HepG2 (cell line): Measurements from ENCODE around the gene AMBRA1. TPM values are rescaled to one million over a fixed set of nuclear protein-coding genes. Genes with fewer than 3 reads are reported as not detected.

ENCODE experiments used
- HNF4G ChIP-seq, 2 experiments: sonication (generic) in 1 of 2; formaldehyde crosslinking in 1 of 2; IDR thresholded peaks; 2 replicates each; pipeline versions ENCODE4 v1.4.0 to v1.6.1; 2011 to 2020; ENCODE audit warnings: borderline replicate concordance in 2 of 2, low read depth in 2 of 2, mild to moderate bottlenecking in 2 of 2, low read length in 1 of 2, missing genetic modification reagents in 1 of 2, moderate library complexity in 1 of 2
- HOXD1 ChIP-seq: sonication (generic); formaldehyde crosslinking; IDR thresholded peaks from 2 replicates; pipeline ENCODE4 v1.5.0; 2020; ENCODE audit warnings: missing genetic modification reagents
- MAFG ChIP-seq: sonication (generic); formaldehyde crosslinking; IDR thresholded peaks from 2 replicates; pipeline ENCODE4 v1.5.1; 2020; ENCODE audit warnings: mild to moderate bottlenecking, missing genetic modification reagents
- RFXANK ChIP-seq: IDR thresholded peaks from 2 replicates; pipeline ENCODE4 v1.6.1; 2016
- ZNF567 ChIP-seq: sonication (generic); formaldehyde crosslinking; IDR thresholded peaks from 2 replicates; pipeline ENCODE4 v1.8.1; 2023; ENCODE audit warnings: mild to moderate bottlenecking, missing genetic modification reagents, borderline replicate concordance
- ZNF569 ChIP-seq: sonication (generic); formaldehyde crosslinking; IDR thresholded peaks from 2 replicates; pipeline ENCODE4 v1.5.0; 2020; ENCODE audit warnings: mild to moderate bottlenecking, missing genetic modification reagents, moderate library complexity, borderline replicate concordance
- ZNF816 ChIP-seq: sonication (generic); formaldehyde crosslinking; IDR thresholded peaks from 2 replicates; pipeline ENCODE4 v1.8.0; 2022; ENCODE audit warnings: missing genetic modification reagents, mild to moderate bottlenecking, borderline replicate concordance
- ZSCAN20 ChIP-seq: sonication (generic); formaldehyde crosslinking; IDR thresholded peaks from 2 replicates; pipeline ENCODE4 v1.4.0; 2020; ENCODE audit warnings: missing genetic modification reagents, mild to moderate bottlenecking, borderline replicate concordance
- polyA plus RNA-seq, 8 experiments: library from polyadenylated mRNA; depleted of rRNA in 3 of 8; stranded (reverse) in 7 of 8; unstranded in 1 of 8; fragments of >200 nt; fragmentation: Illumina TruSeq in 4 of 8; extraction: Trizol in 4 of 8; gene quantifications; 2 replicates each; pipeline versions ENCODE4 v1.2.1 to v1.2.3, GENCODE V29; 2011 to 2016; ENCODE audit warnings: low read depth in 4 of 8, missing spikeins in 1 of 8, mixed read lengths in 1 of 8; ENCODE audit not compliant: insufficient read depth in 1 of 8
- total RNA-seq, 5 experiments: library from RNA; depleted of rRNA; stranded (reverse); fragments of >200 nt; fragmentation: Illumina TruSeq; extraction: Trizol; gene quantifications; 2 replicates each; pipeline ENCODE4 v1.2.3, GENCODE V29; 2016; ENCODE audit warnings: low read depth in 1 of 5
- TF ChIP-seq, protein P1 (sequence below): sonication (generic); formaldehyde crosslinking; IDR thresholded peaks from 2 replicates; pipeline ENCODE4 v1.8.1; 2023; ENCODE audit warnings: mild to moderate bottlenecking, missing genetic modification reagents
- TF ChIP-seq, protein P2 (sequence below): sonication (generic); formaldehyde crosslinking; IDR thresholded peaks from 2 replicates; pipeline ENCODE4 v1.5.0; 2020; ENCODE audit warnings: mild to moderate bottlenecking, missing genetic modification reagents
- TF ChIP-seq, protein P3 (sequence below): sonication (generic); formaldehyde crosslinking; IDR thresholded peaks from one replicate; pipeline ENCODE4 v1.5.1; 2020; ENCODE audit warnings: mild to moderate bottlenecking, missing genetic modification reagents; ENCODE audit errors: not compliant biosample characterization

AMBRA1 gene
- total and polyA plus RNA-seq, 2 of the 13 experiments (the other 11 are each of a cell fraction or from before 2014, with no cell fraction given): 15.7 to 26.0 TPM

- TF ChIP-seq, protein P1, sequence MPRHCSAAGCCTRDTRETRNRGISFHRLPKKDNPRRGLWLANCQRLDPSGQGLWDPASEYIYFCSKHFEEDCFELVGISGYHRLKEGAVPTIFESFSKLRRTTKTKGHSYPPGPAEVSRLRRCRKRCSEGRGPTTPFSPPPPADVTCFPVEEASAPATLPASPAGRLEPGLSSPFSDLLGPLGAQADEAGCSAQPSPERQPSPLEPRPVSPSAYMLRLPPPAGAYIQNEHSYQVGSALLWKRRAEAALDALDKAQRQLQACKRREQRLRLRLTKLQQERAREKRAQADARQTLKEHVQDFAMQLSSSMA: no peak
- TF ChIP-seq ZNF816 (CRISPR knock-in tag): no peak
- TF ChIP-seq ZNF569 (CRISPR knock-in tag): no peak
- no peak for TF ChIP-seq ZSCAN20 (CRISPR knock-in tag)
- no peak for TF ChIP-seq ZNF567 (CRISPR knock-in tag)
- TF ChIP-seq HNF4G (IDR thresholded peaks at IDR 0.05; ENCODE audit: borderline replicate concordance, low read depth, low read length): no peak
- TF ChIP-seq HNF4G (CRISPR knock-in tag; IDR thresholded peaks at IDR 0.05; ENCODE audit: borderline replicate concordance, low read depth): no peak
- TF ChIP-seq HOXD1 (CRISPR knock-in tag): no peak
- TF ChIP-seq, protein P2, sequence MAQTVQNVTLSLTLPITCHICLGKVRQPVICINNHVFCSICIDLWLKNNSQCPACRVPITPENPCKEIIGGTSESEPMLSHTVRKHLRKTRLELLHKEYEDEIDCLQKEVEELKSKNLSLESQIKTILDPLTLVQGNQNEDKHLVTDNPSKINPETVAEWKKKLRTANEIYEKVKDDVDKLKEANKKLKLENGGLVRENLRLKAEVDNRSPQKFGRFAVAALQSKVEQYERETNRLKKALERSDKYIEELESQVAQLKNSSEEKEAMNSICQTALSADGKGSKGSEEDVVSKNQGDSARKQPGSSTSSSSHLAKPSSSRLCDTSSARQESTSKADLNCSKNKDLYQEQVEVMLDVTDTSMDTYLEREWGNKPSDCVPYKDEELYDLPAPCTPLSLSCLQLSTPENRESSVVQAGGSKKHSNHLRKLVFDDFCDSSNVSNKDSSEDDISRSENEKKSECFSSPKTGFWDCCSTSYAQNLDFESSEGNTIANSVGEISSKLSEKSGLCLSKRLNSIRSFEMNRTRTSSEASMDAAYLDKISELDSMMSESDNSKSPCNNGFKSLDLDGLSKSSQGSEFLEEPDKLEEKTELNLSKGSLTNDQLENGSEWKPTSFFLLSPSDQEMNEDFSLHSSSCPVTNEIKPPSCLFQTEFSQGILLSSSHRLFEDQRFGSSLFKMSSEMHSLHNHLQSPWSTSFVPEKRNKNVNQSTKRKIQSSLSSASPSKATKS (CRISPR knock-in tag): no peak
- TF ChIP-seq MAFG (CRISPR knock-in tag): no peak
- TF ChIP-seq, protein P3, sequence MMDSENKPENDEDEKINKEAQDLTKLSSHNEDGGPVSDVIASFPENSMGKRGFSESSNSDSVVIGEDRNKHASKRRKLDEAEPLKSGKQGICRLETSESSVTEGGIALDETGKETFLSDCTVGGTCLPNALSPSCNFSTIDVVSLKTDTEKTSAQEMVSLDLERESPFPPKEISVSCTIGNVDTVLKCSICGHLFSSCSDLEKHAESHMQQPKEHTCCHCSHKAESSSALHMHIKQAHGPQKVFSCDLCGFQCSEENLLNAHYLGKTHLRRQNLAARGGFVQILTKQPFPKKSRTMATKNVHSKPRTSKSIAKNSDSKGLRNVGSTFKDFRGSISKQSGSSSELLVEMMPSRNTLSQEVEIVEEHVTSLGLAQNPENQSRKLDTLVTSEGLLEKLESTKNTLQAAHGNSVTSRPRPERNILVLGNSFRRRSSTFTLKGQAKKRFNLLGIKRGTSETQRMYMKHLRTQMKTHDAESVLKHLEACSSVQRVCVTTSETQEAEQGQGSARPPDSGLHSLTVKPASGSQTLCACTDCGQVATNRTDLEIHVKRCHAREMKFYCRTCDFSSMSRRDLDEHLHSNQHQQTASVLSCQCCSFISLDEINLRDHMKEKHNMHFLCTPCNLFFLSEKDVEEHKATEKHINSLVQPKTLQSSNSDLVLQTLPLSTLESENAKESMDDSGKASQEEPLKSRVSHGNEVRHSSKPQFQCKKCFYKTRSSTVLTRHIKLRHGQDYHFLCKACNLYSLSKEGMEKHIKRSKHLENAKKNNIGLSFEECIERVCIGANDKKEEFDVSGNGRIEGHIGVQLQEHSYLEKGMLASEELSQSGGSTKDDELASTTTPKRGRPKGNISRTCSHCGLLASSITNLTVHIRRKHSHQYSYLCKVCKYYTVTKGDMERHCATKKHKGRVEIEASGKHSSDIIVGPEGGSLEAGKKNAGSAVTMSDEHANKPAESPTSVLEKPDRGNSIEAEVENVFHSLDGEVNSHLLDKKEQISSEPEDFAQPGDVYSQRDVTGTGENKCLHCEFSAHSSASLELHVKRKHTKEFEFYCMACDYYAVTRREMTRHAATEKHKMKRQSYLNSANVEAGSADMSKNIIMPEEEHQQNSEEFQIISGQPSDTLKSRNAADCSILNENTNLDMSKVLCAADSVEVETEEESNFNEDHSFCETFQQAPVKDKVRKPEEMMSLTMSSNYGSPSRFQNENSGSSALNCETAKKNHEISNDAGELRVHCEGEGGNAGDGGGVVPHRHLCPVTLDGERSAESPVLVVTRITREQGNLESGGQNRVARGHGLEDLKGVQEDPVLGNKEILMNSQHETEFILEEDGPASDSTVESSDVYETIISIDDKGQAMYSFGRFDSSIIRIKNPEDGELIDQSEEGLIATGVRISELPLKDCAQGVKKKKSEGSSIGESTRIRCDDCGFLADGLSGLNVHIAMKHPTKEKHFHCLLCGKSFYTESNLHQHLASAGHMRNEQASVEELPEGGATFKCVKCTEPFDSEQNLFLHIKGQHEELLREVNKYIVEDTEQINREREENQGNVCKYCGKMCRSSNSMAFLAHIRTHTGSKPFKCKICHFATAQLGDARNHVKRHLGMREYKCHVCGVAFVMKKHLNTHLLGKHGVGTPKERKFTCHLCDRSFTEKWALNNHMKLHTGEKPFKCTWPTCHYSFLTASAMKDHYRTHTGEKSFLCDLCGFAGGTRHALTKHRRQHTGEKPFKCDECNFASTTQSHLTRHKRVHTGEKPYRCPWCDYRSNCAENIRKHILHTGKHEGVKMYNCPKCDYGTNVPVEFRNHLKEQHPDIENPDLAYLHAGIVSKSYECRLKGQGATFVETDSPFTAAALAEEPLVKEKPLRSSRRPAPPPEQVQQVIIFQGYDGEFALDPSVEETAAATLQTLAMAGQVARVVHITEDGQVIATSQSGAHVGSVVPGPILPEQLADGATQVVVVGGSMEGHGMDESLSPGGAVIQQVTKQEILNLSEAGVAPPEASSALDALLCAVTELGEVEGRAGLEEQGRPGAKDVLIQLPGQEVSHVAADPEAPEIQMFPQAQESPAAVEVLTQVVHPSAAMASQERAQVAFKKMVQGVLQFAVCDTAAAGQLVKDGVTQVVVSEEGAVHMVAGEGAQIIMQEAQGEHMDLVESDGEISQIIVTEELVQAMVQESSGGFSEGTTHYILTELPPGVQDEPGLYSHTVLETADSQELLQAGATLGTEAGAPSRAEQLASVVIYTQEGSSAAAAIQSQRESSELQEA: no peak
- no peak for TF ChIP-seq RFXANK
- TF ChIP-seq, all 625 proteins: peak for 0
These were observed 200.1 kb downstream of the AMBRA1 start (continued) for GRCh38 chr11:46393759-46394158.
